HepG2 (cell line): ENCODE results near the gene MSI2. TPM values are rescaled to one million over a fixed set of nuclear protein-coding genes. Genes with fewer than 3 reads are reported as not detected.

Source experiments
- DR1 ChIP-seq: sonication (generic); formaldehyde crosslinking; IDR thresholded peaks from 2 replicates; pipeline ENCODE4 v1.8.0; 2021; ENCODE audit warnings: mild to moderate bottlenecking, missing genetic modification reagents, inconsistent platforms
- IRF2 ChIP-seq: IDR thresholded peaks from 2 replicates; pipeline ENCODE4 v1.6.1; 2018; ENCODE audit warnings: missing genetic modification reagents, missing compliant biosample characterization
- RBFOX2 ChIP-seq: fragments of 200-400 bp; formaldehyde crosslinking; IDR thresholded peaks from 2 replicates; pipeline ENCODE4 v1.6.1; 2017; ENCODE audit warnings: low read depth, mild to moderate bottlenecking, low read length
- REL ChIP-seq: sonication (generic); formaldehyde crosslinking; conservative IDR thresholded peaks from 2 replicates; pipeline ENCODE4 v1.8.0; 2022; ENCODE audit warnings: mild to moderate bottlenecking, missing genetic modification reagents, moderate library complexity
- SKI ChIP-seq: fragments of 450-650 bp; IDR thresholded peaks from one replicate; pipeline ENCODE4 v1.6.1; 2018; ENCODE audit warnings: mild to moderate bottlenecking; ENCODE audit not compliant: partially characterized antibody
- TBP ChIP-seq: sonication (generic); formaldehyde crosslinking; IDR thresholded peaks from 2 replicates; pipeline ENCODE4 v1.5.0; 2020; ENCODE audit warnings: missing genetic modification reagents
- ZEB1 ChIP-seq: IDR thresholded peaks from 2 replicates; pipeline ENCODE4 v1.6.1; 2012; ENCODE audit warnings: mild to moderate bottlenecking, low read depth, inconsistent platforms; ENCODE audit not compliant: insufficient replicate concordance
- ZKSCAN8 ChIP-seq: IDR thresholded peaks from 2 replicates; pipeline ENCODE4 v1.6.1; 2016; ENCODE audit warnings: borderline replicate concordance, missing genetic modification reagents, missing compliant biosample characterization
- ZNF10 ChIP-seq: sonication (generic); formaldehyde crosslinking; IDR thresholded peaks from 2 replicates; pipeline ENCODE4 v1.4.0; 2020; ENCODE audit warnings: mild to moderate bottlenecking, low read depth, missing genetic modification reagents, borderline replicate concordance
- ZNF143 ChIP-seq: sonication (generic); formaldehyde crosslinking; IDR thresholded peaks from 2 replicates; pipeline ENCODE4 v1.4.0; 2020; ENCODE audit warnings: missing genetic modification reagents
- ZNF224 ChIP-seq: sonication (generic); formaldehyde crosslinking; IDR thresholded peaks from 2 replicates; pipeline ENCODE4 v1.5.0; 2020; ENCODE audit warnings: mild to moderate bottlenecking, missing genetic modification reagents
- ZNF34 ChIP-seq: sonication (generic); formaldehyde crosslinking; IDR thresholded peaks from 2 replicates; pipeline ENCODE4 v1.4.0; 2020; ENCODE audit warnings: mild to moderate bottlenecking, missing genetic modification reagents, borderline replicate concordance
- ZSCAN30 ChIP-seq: sonication (generic); formaldehyde crosslinking; IDR thresholded peaks from 2 replicates; pipeline ENCODE4 v1.5.0; 2020; ENCODE audit warnings: mild to moderate bottlenecking, missing genetic modification reagents
- ZSCAN9 ChIP-seq: IDR thresholded peaks from 2 replicates; pipeline ENCODE4 v1.6.1; 2016; ENCODE audit warnings: borderline replicate concordance
- polyA plus RNA-seq, 8 experiments: library from polyadenylated mRNA; depleted of rRNA in 3 of 8; stranded (reverse) in 7 of 8; unstranded in 1 of 8; fragments of >200 nt; fragmentation: Illumina TruSeq in 4 of 8; extraction: Trizol in 4 of 8; gene quantifications; 2 replicates each; pipeline versions ENCODE4 v1.2.1 to v1.2.3, GENCODE V29; 2011 to 2016; ENCODE audit warnings: low read depth in 4 of 8, missing spikeins in 1 of 8, mixed read lengths in 1 of 8; ENCODE audit not compliant: insufficient read depth in 1 of 8
- total RNA-seq, 5 experiments: library from RNA; depleted of rRNA; stranded (reverse); fragments of >200 nt; fragmentation: Illumina TruSeq; extraction: Trizol; gene quantifications; 2 replicates each; pipeline ENCODE4 v1.2.3, GENCODE V29; 2016; ENCODE audit warnings: low read depth in 1 of 5
- TF ChIP-seq, protein P1 (sequence below): sonication (generic); formaldehyde crosslinking; IDR thresholded peaks from 2 replicates; pipeline ENCODE4 v1.4.0; 2020; ENCODE audit warnings: mild to moderate bottlenecking, missing genetic modification reagents
- TF ChIP-seq, protein P2 (sequence below): sonication (generic); formaldehyde crosslinking; IDR thresholded peaks from 2 replicates; pipeline ENCODE4 v1.5.0; 2020; ENCODE audit warnings: missing genetic modification reagents
- TF ChIP-seq, protein P3 (sequence below): sonication (generic); formaldehyde crosslinking; IDR thresholded peaks from 2 replicates; pipeline ENCODE4 v1.4.0; 2020; ENCODE audit warnings: mild to moderate bottlenecking, missing genetic modification reagents, borderline replicate concordance
- TF ChIP-seq, protein P4 (sequence below): sonication (generic); formaldehyde crosslinking; IDR thresholded peaks from 2 replicates; pipeline ENCODE4 v1.4.0; 2020; ENCODE audit warnings: missing genetic modification reagents
- TF ChIP-seq, protein P5 (sequence below): sonication (generic); formaldehyde crosslinking; IDR thresholded peaks from 2 replicates; pipeline ENCODE4 v1.4.0; 2020; ENCODE audit warnings: missing genetic modification reagents
- TF ChIP-seq, protein P6 (sequence below): sonication (generic); formaldehyde crosslinking; IDR thresholded peaks from 2 replicates; pipeline ENCODE4 v1.5.0; 2020; ENCODE audit warnings: mild to moderate bottlenecking, missing genetic modification reagents, moderate library complexity

Gene MSI2
- total and polyA plus RNA-seq, 2 of the 13 experiments (the other 11 are each of a cell fraction or from before 2014, with no cell fraction given) = 77.5 to 78.4 TPM

DNA sequence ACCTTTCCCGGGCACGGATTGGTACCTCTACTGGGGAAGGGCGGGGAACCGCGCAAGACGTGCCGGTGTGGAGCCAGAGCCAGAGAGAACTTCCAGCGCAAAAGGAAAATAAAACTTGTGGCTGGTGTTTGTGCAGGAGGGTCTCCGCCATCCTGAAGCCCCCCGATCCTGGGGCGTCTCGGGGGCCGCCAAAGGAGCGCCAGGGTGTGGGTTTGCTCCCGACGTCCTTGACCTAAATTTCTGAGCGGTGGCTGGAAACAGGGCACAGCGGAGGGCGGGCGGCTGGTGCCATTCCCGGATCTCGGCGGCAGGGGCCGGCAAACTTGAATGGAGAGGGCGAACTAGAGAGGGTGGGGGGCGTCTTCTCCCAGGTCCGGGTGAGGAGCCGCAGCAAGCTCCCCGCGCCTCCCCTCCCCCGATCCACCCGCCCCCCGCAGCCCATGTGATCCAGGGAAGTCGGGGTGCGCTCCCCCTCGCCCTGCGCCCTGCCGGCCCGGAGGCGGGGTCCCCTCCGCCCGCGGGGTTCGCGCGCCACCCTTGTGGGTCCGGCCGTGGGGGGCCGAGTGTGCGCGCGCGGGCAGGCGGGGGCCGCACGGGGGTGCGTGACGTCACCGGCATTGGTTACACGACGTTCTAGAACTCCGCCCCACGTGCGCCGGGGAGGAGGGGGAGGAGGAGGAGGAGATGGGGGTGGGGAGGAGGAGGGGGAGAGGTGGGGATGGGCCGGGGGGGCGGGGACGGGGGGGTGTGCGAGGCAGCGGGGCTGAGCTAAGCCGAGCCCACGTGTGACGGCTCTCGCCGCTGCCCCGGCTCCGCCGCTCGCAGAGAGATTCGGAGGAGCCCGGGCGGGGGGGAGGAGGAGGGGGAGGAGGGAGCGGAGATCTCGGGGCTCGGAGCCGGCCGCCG is at the start of gene MSI2 (continued):
- TF ChIP-seq, protein P1, sequence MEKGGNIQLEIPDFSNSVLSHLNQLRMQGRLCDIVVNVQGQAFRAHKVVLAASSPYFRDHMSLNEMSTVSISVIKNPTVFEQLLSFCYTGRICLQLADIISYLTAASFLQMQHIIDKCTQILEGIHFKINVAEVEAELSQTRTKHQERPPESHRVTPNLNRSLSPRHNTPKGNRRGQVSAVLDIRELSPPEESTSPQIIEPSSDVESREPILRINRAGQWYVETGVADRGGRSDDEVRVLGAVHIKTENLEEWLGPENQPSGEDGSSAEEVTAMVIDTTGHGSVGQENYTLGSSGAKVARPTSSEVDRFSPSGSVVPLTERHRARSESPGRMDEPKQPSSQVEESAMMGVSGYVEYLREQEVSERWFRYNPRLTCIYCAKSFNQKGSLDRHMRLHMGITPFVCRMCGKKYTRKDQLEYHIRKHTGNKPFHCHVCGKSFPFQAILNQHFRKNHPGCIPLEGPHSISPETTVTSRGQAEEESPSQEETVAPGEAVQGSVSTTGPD (CRISPR knock-in tag) = no peak
- TF ChIP-seq SKI (peak; percentile 16), TBP (CRISPR knock-in tag) (no peak), ZSCAN30 (CRISPR knock-in tag) (no peak), ZKSCAN8 (CRISPR knock-in tag) (no peak), IRF2 (no peak), DR1 (CRISPR knock-in tag) (no peak; the same call in 1 of the 2 replicates), RBFOX2 (peak; percentile 62), ZSCAN9 (CRISPR knock-in tag) (no peak; the same call in 1 of the 2 replicates), ZNF34 (no peak), ZNF143 (CRISPR knock-in tag) (no peak), ZNF10 (CRISPR knock-in tag) (no peak), REL (CRISPR knock-in tag) (no peak), ZEB1 (peak; percentile 25), ZNF224 (CRISPR knock-in tag) (0 out of 2 replicates have a peak, but pooled peaks have one; percentile 31)
- TF ChIP-seq, protein P2, sequence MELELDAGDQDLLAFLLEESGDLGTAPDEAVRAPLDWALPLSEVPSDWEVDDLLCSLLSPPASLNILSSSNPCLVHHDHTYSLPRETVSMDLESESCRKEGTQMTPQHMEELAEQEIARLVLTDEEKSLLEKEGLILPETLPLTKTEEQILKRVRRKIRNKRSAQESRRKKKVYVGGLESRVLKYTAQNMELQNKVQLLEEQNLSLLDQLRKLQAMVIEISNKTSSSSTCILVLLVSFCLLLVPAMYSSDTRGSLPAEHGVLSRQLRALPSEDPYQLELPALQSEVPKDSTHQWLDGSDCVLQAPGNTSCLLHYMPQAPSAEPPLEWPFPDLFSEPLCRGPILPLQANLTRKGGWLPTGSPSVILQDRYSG (CRISPR knock-in tag) = no peak
- TF ChIP-seq, protein P3, sequence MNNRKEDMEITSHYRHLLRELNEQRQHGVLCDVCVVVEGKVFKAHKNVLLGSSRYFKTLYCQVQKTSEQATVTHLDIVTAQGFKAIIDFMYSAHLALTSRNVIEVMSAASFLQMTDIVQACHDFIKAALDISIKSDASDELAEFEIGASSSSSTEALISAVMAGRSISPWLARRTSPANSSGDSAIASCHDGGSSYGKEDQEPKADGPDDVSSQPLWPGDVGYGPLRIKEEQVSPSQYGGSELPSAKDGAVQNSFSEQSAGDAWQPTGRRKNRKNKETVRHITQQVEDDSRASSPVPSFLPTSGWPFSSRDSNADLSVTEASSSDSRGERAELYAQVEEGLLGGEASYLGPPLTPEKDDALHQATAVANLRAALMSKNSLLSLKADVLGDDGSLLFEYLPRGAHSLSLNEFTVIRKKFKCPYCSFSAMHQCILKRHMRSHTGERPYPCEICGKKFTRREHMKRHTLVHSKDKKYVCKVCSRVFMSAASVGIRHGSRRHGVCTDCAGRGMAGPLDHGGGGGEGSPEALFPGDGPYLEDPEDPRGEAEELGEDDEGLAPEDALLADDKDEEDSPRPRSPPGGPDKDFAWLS = no peak
- TF ChIP-seq, protein P4, sequence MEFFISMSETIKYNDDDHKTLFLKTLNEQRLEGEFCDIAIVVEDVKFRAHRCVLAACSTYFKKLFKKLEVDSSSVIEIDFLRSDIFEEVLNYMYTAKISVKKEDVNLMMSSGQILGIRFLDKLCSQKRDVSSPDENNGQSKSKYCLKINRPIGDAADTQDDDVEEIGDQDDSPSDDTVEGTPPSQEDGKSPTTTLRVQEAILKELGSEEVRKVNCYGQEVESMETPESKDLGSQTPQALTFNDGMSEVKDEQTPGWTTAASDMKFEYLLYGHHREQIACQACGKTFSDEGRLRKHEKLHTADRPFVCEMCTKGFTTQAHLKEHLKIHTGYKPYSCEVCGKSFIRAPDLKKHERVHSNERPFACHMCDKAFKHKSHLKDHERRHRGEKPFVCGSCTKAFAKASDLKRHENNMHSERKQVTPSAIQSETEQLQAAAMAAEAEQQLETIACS (CRISPR knock-in tag) = peak; percentile 60; the same call in 1 of the 2 replicates
- TF ChIP-seq, protein P5, sequence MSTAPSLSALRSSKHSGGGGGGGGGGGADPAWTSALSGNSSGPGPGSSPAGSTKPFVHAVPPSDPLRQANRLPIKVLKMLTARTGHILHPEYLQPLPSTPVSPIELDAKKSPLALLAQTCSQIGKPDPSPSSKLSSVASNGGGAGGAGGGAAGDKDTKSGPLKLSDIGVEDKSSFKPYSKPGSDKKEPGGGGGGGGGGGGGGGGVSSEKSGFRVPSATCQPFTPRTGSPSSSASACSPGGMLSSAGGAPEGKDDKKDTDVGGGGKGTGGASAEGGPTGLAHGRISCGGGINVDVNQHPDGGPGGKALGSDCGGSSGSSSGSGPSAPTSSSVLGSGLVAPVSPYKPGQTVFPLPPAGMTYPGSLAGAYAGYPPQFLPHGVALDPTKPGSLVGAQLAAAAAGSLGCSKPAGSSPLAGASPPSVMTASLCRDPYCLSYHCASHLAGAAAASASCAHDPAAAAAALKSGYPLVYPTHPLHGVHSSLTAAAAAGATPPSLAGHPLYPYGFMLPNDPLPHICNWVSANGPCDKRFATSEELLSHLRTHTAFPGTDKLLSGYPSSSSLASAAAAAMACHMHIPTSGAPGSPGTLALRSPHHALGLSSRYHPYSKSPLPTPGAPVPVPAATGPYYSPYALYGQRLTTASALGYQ (CRISPR knock-in tag) = no peak
- TF ChIP-seq, protein P6, sequence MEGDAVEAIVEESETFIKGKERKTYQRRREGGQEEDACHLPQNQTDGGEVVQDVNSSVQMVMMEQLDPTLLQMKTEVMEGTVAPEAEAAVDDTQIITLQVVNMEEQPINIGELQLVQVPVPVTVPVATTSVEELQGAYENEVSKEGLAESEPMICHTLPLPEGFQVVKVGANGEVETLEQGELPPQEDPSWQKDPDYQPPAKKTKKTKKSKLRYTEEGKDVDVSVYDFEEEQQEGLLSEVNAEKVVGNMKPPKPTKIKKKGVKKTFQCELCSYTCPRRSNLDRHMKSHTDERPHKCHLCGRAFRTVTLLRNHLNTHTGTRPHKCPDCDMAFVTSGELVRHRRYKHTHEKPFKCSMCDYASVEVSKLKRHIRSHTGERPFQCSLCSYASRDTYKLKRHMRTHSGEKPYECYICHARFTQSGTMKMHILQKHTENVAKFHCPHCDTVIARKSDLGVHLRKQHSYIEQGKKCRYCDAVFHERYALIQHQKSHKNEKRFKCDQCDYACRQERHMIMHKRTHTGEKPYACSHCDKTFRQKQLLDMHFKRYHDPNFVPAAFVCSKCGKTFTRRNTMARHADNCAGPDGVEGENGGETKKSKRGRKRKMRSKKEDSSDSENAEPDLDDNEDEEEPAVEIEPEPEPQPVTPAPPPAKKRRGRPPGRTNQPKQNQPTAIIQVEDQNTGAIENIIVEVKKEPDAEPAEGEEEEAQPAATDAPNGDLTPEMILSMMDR (CRISPR knock-in tag) = no peak
